Stimulated activated effector memory CD8-positive, alpha-beta T cell treated with anti-CD3 and anti-CD28 coated beads, Interleukin-12 subunit alpha, Interleukin-12 subunit beta, amount 100 ng/mL, for 72 hours (primary cell): Measurements from ENCODE around the gene FBXO7.

ENCODE experiments used
- ATAC-seq: fragments of 150-1000 bp; cut with Tn5 transposase; 2 replicates; pipeline ENCODE4 v1.10.0; 2021
- DNase-seq, 2 donors: peaks; one replicate each; pipeline ENCODE4 v3.0.0; 2021 to 2022; ENCODE audit warnings: low spot score in 2 of 2
- H3K27ac Mint-ChIP-seq: one replicate; pipeline ENCODE4 v1.8.0; 2022; ENCODE audit warnings: mild to moderate bottlenecking, mixed read lengths
- H3K36me3 Mint-ChIP-seq: one replicate; pipeline ENCODE4 v1.8.0; 2022; ENCODE audit warnings: mild to moderate bottlenecking, mixed read lengths
- H3K4me1 Mint-ChIP-seq: one replicate; pipeline ENCODE4 v1.8.0; 2022; ENCODE audit warnings: mixed read lengths
- H3K4me3 Mint-ChIP-seq: one replicate; pipeline ENCODE4 v1.8.0; 2022; ENCODE audit warnings: mild to moderate bottlenecking, mixed read lengths
- H3K9me3 Mint-ChIP-seq: one replicate; pipeline ENCODE4 v1.8.0; 2022; ENCODE audit warnings: mixed read lengths

FBXO7 gene

GRCh38 chr22:32512267-32512982 is 37.8 kb downstream of the FBXO7 start:
- no peak overlapping the region for H3K4me3 Mint-ChIP-seq
- H3K9me3 Mint-ChIP-seq = no peaks in the 10 kb centered on the region
- ATAC-seq = no peak
- H3K36me3 Mint-ChIP-seq = no peaks in the 10 kb centered on the region
- no peak for DNase-seq
- H3K4me1 Mint-ChIP-seq = no peaks in the 10 kb centered on the region
- no peak overlapping the region for H3K27ac Mint-ChIP-seq

- no peak for DNase-seq
- H3K27ac Mint-ChIP-seq = no peak overlapping the region
- no peaks in the 10 kb centered on the region for H3K9me3 Mint-ChIP-seq
- H3K36me3 Mint-ChIP-seq = no peaks in the 10 kb centered on the region
- no peak for ATAC-seq
- no peak overlapping the region for H3K4me3 Mint-ChIP-seq
- H3K4me1 Mint-ChIP-seq = no peaks in the 10 kb centered on the region
Observed at GRCh38 chr22:32515084-32515483, 40.5 kb downstream of the FBXO7 start.

- Mint-ChIP-seq H3K4me1 (no peaks in the 10 kb centered on the region), H3K27ac (no peak overlapping the region), H3K9me3 (no peaks in the 10 kb centered on the region), H3K4me3 (no peak overlapping the region), H3K36me3 (no peaks in the 10 kb centered on the region)
- ATAC-seq (no peak), DNase-seq (no peak)
Observed at GRCh38 chr22:32517488-32517887, 42.9 kb downstream of the FBXO7 start.

- Mint-ChIP-seq H3K4me3 (no peak overlapping the region), H3K27ac (no peak overlapping the region), H3K4me1 (no peaks in the 10 kb centered on the region), H3K36me3 (no peaks in the 10 kb centered on the region), H3K9me3 (no peaks in the 10 kb centered on the region)
- no peak for DNase-seq
- no peak for ATAC-seq
Observed at GRCh38 chr22:32517921-32518320, 43.3 kb downstream of the FBXO7 start.

GRCh38 chr22:32518381-32518780 is 43.8 kb downstream of the FBXO7 start:
- ATAC-seq = no peak

GRCh38 chr22:32518848-32519247 is 44.2 kb downstream of the FBXO7 start:
- Mint-ChIP-seq H3K4me1 (no peaks in the 10 kb centered on the region), H3K27ac (no peak overlapping the region), H3K4me3 (no peak overlapping the region), H3K9me3 (no peaks in the 10 kb centered on the region), H3K36me3 (no peaks in the 10 kb centered on the region)
- no peak for ATAC-seq
- DNase-seq = no peak

More at GRCh38 chr22:32518381-32518780, 43.8 kb downstream of the FBXO7 start:
- Mint-ChIP-seq H3K4me3 (no peak overlapping the region), H3K9me3 (no peaks in the 10 kb centered on the region), H3K4me1 (no peaks in the 10 kb centered on the region), H3K36me3 (no peaks in the 10 kb centered on the region), H3K27ac (no peak overlapping the region)
- DNase-seq = no peak

GRCh38 chr22:32520612-32521011 is 46.0 kb downstream of the FBXO7 start:
- ATAC-seq = no peak
- Mint-ChIP-seq H3K36me3 (no peaks in the 10 kb centered on the region), H3K4me3 (no peak overlapping the region), H3K9me3 (no peaks in the 10 kb centered on the region), H3K27ac (no peak overlapping the region), H3K4me1 (no peaks in the 10 kb centered on the region)
- DNase-seq = no peak

GRCh38 chr22:32522237-32522636 is 47.6 kb downstream of the FBXO7 start:
- no peak for ATAC-seq
- Mint-ChIP-seq H3K36me3 (no peaks in the 10 kb centered on the region), H3K27ac (no peak overlapping the region), H3K4me1 (no peaks in the 10 kb centered on the region), H3K9me3 (no peaks in the 10 kb centered on the region), H3K4me3 (no peak overlapping the region)
- no peak for DNase-seq

GRCh38 chr22:32527756-32528155 is 53.1 kb downstream of the FBXO7 start:
- no peak for DNase-seq
- H3K27ac Mint-ChIP-seq = no peak overlapping the region
- no peak for ATAC-seq
- H3K9me3 Mint-ChIP-seq = no peaks in the 10 kb centered on the region
- H3K4me3 Mint-ChIP-seq = no peak overlapping the region
- no peaks in the 10 kb centered on the region for H3K36me3 Mint-ChIP-seq
- H3K4me1 Mint-ChIP-seq = no peaks in the 10 kb centered on the region

GRCh38 chr22:32528316-32528715 is 53.7 kb downstream of the FBXO7 start:
- H3K4me1 Mint-ChIP-seq = no peaks in the 10 kb centered on the region
- no peak for DNase-seq
- H3K27ac Mint-ChIP-seq = no peak overlapping the region
- H3K4me3 Mint-ChIP-seq = no peak overlapping the region
- H3K36me3 Mint-ChIP-seq = no peaks in the 10 kb centered on the region
- no peaks in the 10 kb centered on the region for H3K9me3 Mint-ChIP-seq
- no peak for ATAC-seq

GRCh38 chr22:32528984-32529982 is 54.7 kb downstream of the FBXO7 start:
- Mint-ChIP-seq H3K27ac (no peak overlapping the region), H3K36me3 (no peaks in the 10 kb centered on the region), H3K9me3 (no peaks in the 10 kb centered on the region), H3K4me1 (no peaks in the 10 kb centered on the region), H3K4me3 (no peak overlapping the region)
- DNase-seq (peak; percentile 47 to 75), ATAC-seq (peak; percentile 77)

GRCh38 chr22:32531228-32531627 is 56.6 kb downstream of the FBXO7 start:
- ATAC-seq (no peak), DNase-seq (no peak)
- no peaks in the 10 kb centered on the region for H3K36me3 Mint-ChIP-seq
- H3K27ac Mint-ChIP-seq = no peak overlapping the region
- no peaks in the 10 kb centered on the region for H3K4me1 Mint-ChIP-seq
- H3K4me3 Mint-ChIP-seq = no peak overlapping the region
- H3K9me3 Mint-ChIP-seq = no peaks in the 10 kb centered on the region

GRCh38 chr22:32531931-32532819 is 57.6 kb downstream of the FBXO7 start:
- Mint-ChIP-seq H3K36me3 (no peaks in the 10 kb centered on the region), H3K4me1 (no peaks in the 10 kb centered on the region), H3K9me3 (no peaks in the 10 kb centered on the region), H3K4me3 (no peak overlapping the region), H3K27ac (peak overlapping the region; percentile 43)
- no peak for ATAC-seq
- DNase-seq = no peak

GRCh38 chr22:32532820-32533128 is 58.2 kb downstream of the FBXO7 start:
- DNase-seq = no peak
- H3K4me1 Mint-ChIP-seq = no peaks in the 10 kb centered on the region
- H3K27ac Mint-ChIP-seq = no peak overlapping the region

More at GRCh38 chr22:32532820-32533128, 58.2 kb downstream of the FBXO7 start:
- Mint-ChIP-seq H3K36me3 (no peaks in the 10 kb centered on the region), H3K4me3 (no peak overlapping the region), H3K9me3 (no peaks in the 10 kb centered on the region)
- ATAC-seq = no peak
